NCI-H774 (cell line): ENCODE measurements around the gene APOBEC3C.
A peak's percentile ranks its signal among the peaks of the same experiment; 100 is the strongest.
"Not testable (repeated sequence)": the region's sequence is repeated elsewhere in the genome, so short reads cannot be mapped to it uniquely, and the experiment has no call there.

Experiments used
- DNase-seq: peaks from one replicate; lab custom pipeline; 2025; lab: John Stamatoyannopoulos, UW

APOBEC3C gene

GRCh38 chr22:38981992-38982927, 31.8 kb upstream of the APOBEC3C start, which contains the start of gene APOBEC3B:
Gene APOBEC3B (plus strand): TSS chr22:38982347. CDS start chr22:38982454, 107 bp downstream.
- DNase-seq: no peak

- no peak for DNase-seq
Observed at GRCh38 chr22:38984224-38984623, 29.8 kb upstream of the APOBEC3C start.

- not testable (repeated sequence) for DNase-seq
Observed at GRCh38 chr22:38984784-38985757, 29.0 kb upstream of the APOBEC3C start.

GRCh38 chr22:38986629-38987028, 27.4 kb upstream of the APOBEC3C start:
- DNase-seq: no peak

GRCh38 chr22:38987171-38987895, 26.7 kb upstream of the APOBEC3C start:
- no peak for DNase-seq

- no peak for DNase-seq
Observed at GRCh38 chr22:38989466-38989865, 24.6 kb upstream of the APOBEC3C start.

- DNase-seq: peak; percentile 8
Observed at GRCh38 chr22:38992871-38993371, 21.1 kb upstream of the APOBEC3C start.

- DNase-seq: no peak
Observed at GRCh38 chr22:38996105-38996504, 18.0 kb upstream of the APOBEC3C start.

GRCh38 chr22:38997518-38997917, 16.5 kb upstream of the APOBEC3C start:
- no peak for DNase-seq

GRCh38 chr22:39003165-39003638, 10.9 kb upstream of the APOBEC3C start:
- DNase-seq: peak; percentile 2

- no peak for DNase-seq
Observed at GRCh38 chr22:39007177-39007576, 6.9 kb upstream of the APOBEC3C start.

- DNase-seq: not testable (repeated sequence)
Observed at GRCh38 chr22:39008271-39008850, 5.7 kb upstream of the APOBEC3C start.

GRCh38 chr22:39010946-39011345, 3.1 kb upstream of the APOBEC3C start:
- no peak for DNase-seq

GRCh38 chr22:39012533-39013511, 1.2 kb upstream of the APOBEC3C start:
- DNase-seq: no peak

GRCh38 chr22:39013561-39013941, 506 bp upstream of the APOBEC3C start:
- DNase-seq: not testable (repeated sequence)

- not testable (repeated sequence) for DNase-seq
Observed at GRCh38 chr22:39014723-39015121, 665 bp downstream of the APOBEC3C start.

- no peak for DNase-seq
Observed at GRCh38 chr22:39016592-39016991, 2.5 kb downstream of the APOBEC3C start.

GRCh38 chr22:39017596-39018365, 3.7 kb downstream of the APOBEC3C start:
- no peak for DNase-seq
